ENCODE results near the gene CELSR2. TPM values are rescaled to one million over a fixed set of nuclear protein-coding genes. Genes with fewer than 3 reads are reported as not detected.

The CELSR2 gene
- total RNA-seq, 1 experiment from 2014 or later, result 6.9 TPM

DNA sequence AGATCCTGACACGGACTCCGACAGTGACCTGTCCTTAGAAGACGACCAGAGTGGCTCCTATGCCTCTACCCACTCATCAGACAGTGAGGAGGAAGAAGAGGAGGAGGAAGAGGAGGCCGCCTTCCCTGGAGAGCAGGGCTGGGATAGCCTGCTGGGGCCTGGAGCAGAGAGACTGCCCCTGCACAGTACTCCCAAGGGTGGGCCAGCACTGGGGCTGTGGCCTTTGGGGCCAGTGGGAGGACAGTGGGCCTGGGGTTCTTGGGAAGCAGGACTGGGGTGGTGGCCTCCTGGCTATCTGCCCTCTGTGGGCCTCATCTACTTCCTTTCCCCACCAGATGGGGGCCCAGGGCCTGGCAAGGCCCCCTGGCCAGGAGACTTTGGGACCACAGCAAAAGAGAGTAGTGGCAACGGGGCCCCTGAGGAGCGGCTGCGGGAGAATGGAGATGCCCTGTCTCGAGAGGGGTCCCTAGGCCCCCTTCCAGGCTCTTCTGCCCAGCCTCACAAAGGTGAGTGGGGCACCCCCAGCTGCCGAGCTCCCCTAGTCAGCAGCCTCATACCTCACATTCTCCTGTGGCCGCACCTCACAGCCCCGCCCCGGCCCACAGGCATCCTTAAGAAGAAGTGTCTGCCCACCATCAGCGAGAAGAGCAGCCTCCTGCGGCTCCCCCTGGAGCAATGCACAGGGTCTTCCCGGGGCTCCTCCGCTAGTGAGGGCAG, 23.6 kb downstream of the CELSR2 start:
- H3K4me3 Mint-ChIP-seq (ENCODE audit: unreplicated experiment), result peak overlapping the region; percentile 72
- BruUV-seq (replicated peaks), result no TSS peak
- intact Hi-C loops (cut with micrococcal nuclease), result no loop called here
- TF ChIP-seq, protein P1, sequence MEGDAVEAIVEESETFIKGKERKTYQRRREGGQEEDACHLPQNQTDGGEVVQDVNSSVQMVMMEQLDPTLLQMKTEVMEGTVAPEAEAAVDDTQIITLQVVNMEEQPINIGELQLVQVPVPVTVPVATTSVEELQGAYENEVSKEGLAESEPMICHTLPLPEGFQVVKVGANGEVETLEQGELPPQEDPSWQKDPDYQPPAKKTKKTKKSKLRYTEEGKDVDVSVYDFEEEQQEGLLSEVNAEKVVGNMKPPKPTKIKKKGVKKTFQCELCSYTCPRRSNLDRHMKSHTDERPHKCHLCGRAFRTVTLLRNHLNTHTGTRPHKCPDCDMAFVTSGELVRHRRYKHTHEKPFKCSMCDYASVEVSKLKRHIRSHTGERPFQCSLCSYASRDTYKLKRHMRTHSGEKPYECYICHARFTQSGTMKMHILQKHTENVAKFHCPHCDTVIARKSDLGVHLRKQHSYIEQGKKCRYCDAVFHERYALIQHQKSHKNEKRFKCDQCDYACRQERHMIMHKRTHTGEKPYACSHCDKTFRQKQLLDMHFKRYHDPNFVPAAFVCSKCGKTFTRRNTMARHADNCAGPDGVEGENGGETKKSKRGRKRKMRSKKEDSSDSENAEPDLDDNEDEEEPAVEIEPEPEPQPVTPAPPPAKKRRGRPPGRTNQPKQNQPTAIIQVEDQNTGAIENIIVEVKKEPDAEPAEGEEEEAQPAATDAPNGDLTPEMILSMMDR (IDR thresholded peaks at IDR 0.05; ENCODE audit: unreplicated experiment), result no peak
- H3K27me3 Mint-ChIP-seq (ENCODE audit: insufficient read depth, unreplicated experiment), result no peaks in the 10 kb centered on the region
- no peak for DNase-seq (ENCODE audit: unreplicated experiment)
- ChIA-PET POLR2A (interaction anchor here (0.9 to 2.0 kb wide), 8 partner anchors 9 to 173 kb away, joined by 3 to 20 read pairs (median 4); partner anchors contain the start of genes PSRC1, SARS1 and SORT1), CTCF (interaction anchor here (0.6 to 1.4 kb wide), 3 partner anchors 9 to 125 kb away, joined by 3 to 4 read pairs (median 3); no protein-coding TSS in a partner anchor)
- H3K4me1 Mint-ChIP-seq (ENCODE audit: insufficient read depth, unreplicated experiment), result peaks cover 33% of the 10 kb centered on the region
- no peaks in the 10 kb centered on the region for H3K9me3 Mint-ChIP-seq (ENCODE audit: unreplicated experiment)
- peaks cover 6% of the 10 kb centered on the region for H3K36me3 Mint-ChIP-seq (ENCODE audit: insufficient read depth, unreplicated experiment)
- H3K27ac Mint-ChIP-seq (ENCODE audit: low read depth, unreplicated experiment), result peak overlapping the region; percentile 42

DNA sequence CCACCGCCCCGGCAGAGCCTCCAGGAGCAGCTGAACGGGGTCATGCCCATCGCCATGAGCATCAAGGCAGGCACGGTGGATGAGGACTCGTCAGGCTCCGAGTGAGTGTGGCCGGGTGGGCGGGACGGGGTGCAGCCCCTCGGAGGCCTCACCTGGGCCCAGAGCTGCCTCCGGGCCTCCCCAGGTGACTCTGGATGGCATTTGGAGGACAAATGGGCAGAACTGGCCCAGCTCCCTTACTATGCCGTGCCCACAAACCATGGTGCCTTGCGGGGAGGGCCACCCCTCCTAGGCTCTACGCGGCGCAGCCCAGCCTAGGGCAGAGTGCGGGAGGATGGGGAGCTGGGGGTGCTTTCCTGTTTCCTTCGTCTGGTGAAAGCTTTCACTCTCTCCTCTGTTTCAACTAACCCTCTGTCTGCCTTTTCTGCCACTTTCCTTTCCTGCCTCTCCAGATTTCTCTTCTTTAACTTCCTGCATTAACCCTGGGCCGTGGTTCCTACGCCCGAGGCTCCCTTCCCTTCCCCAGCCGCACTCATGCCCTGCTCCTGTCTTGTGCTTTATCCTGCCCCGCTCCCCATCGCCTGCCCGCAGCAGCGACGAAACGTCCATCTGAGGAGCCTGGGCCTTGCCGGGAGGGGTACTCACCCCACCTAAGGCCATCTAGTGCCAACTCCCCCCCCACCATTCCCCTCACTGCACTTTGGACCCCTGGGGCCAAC, 24.4 kb downstream of the CELSR2 start:
- Mint-ChIP-seq H3K36me3 (ENCODE audit: insufficient read depth, unreplicated experiment) (peaks cover 6% of the 10 kb centered on the region), H3K27me3 (ENCODE audit: insufficient read depth, unreplicated experiment) (no peaks in the 10 kb centered on the region), H3K4me3 (ENCODE audit: unreplicated experiment) (peak overlapping the region; percentile 72), H3K4me1 (ENCODE audit: insufficient read depth, unreplicated experiment) (peaks cover 29% of the 10 kb centered on the region), H3K9me3 (ENCODE audit: unreplicated experiment) (no peaks in the 10 kb centered on the region), H3K27ac (ENCODE audit: low read depth, unreplicated experiment) (peak overlapping the region; percentile 79)
- TF ChIP-seq, protein P1 (IDR thresholded peaks at IDR 0.05; ENCODE audit: unreplicated experiment), result no peak
- BruUV-seq (replicated peaks), result no TSS peak
- intact Hi-C loops (cut with micrococcal nuclease), result loop anchor here (1.0 kb wide), 1 partner anchor 10 kb away; no protein-coding TSS in a partner anchor
- CTCF ChIA-PET, result interaction anchor here (0.6 to 1.4 kb wide), 4 partner anchors 10 to 125 kb away, joined by 3 to 4 read pairs (median 3); no protein-coding TSS in a partner anchor
- no peak for DNase-seq (ENCODE audit: unreplicated experiment)
- POLR2A ChIA-PET, result interaction anchor here (0.9 to 2.0 kb wide), 8 partner anchors 9 to 174 kb away, joined by 3 to 20 read pairs (median 4); partner anchors contain the start of genes PSRC1, SARS1 and SORT1

DNA sequence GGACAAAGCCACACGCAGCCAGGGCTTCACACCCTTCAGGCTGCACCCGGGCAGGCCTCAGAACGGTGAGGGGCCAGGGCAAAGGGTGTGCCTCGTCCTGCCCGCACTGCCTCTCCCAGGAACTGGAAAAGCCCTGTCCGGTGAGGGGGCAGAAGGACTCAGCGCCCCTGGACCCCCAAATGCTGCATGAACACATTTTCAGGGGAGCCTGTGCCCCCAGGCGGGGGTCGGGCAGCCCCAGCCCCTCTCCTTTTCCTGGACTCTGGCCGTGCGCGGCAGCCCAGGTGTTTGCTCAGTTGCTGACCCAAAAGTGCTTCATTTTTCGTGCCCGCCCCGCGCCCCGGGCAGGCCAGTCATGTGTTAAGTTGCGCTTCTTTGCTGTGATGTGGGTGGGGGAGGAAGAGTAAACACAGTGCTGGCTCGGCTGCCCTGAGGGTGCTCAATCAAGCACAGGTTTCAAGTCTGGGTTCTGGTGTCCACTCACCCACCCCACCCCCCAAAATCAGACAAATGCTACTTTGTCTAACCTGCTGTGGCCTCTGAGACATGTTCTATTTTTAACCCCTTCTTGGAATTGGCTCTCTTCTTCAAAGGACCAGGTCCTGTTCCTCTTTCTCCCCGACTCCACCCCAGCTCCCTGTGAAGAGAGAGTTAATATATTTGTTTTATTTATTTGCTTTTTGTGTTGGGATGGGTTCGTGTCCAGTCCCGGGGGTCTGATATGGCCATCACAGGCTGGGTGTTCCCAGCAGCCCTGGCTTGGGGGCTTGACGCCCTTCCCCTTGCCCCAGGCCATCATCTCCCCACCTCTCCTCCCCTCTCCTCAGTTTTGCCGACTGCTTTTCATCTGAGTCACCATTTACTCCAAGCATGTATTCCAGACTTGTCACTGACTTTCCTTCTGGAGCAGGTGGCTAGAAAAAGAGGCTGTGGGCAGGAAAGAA, 25.5 kb downstream of the CELSR2 start:
- Mint-ChIP-seq H3K4me3 (ENCODE audit: unreplicated experiment) (peak overlapping the region; percentile 72), H3K27me3 (ENCODE audit: insufficient read depth, unreplicated experiment) (no peaks in the 10 kb centered on the region), H3K36me3 (ENCODE audit: insufficient read depth, unreplicated experiment) (peaks cover 6% of the 10 kb centered on the region), H3K9me3 (ENCODE audit: unreplicated experiment) (no peaks in the 10 kb centered on the region), H3K27ac (ENCODE audit: low read depth, unreplicated experiment) (peak overlapping the region; percentile 79), H3K4me1 (ENCODE audit: insufficient read depth, unreplicated experiment) (peaks cover 29% of the 10 kb centered on the region)
- intact Hi-C loops (cut with micrococcal nuclease), result loop anchor here (1.0 to 5.0 kb wide), 2 partner anchors 12 to 257 kb away; no protein-coding TSS in a partner anchor
- TF ChIP-seq, protein P1 (IDR thresholded peaks at IDR 0.05; ENCODE audit: unreplicated experiment), result no peak
- POLR2A ChIA-PET, result interaction anchor here (0.6 to 2.4 kb wide), 7 partner anchors 12 to 124 kb away, joined by 3 to 11 read pairs (median 4); no protein-coding TSS in a partner anchor
- CTCF ChIA-PET, result interaction anchor here (5.3 to 5.7 kb wide), 2 partner anchors 11 to 123 kb away, joined by 43 to 102 read pairs; partner anchors contain the start of gene SORT1
- BruUV-seq (replicated peaks), result no TSS peak
- peak; percentile 94 for DNase-seq (ENCODE audit: unreplicated experiment)
